Breast epithelium (tissue), 3 donors: ENCODE measurements around the gene LMNTD2.

ENCODE experiments used
- POLR2A ChIP-seq: fragments of 450-650 bp; IDR thresholded peaks from one replicate; pipeline ENCODE4 v1.6.1; 2016; ENCODE audit warnings: antibody characterized with exemption, mild to moderate bottlenecking, moderate library complexity
- POLR2AphosphoS5 ChIP-seq, 3 donors: sonication (generic); formaldehyde crosslinking; IDR thresholded peaks; one replicate each; pipeline ENCODE4 v1.6.1; 2017; ENCODE audit warnings: antibody characterized with exemption in 3 of 3
- TF ChIP-seq, protein P1 (sequence below), 3 donors: fragments of 450-650 bp; IDR thresholded peaks; one replicate each; pipeline ENCODE4 v1.5.1; 2016 to 2017; ENCODE audit warnings: antibody characterized with exemption in 3 of 3, mild to moderate bottlenecking in 3 of 3, moderate library complexity in 3 of 3

GRCh38 chr11:550021-550745 is 10.4 kb downstream of the LMNTD2 start:
- TF ChIP-seq POLR2AphosphoS5 (IDR thresholded peaks at IDR 0.05): no peak
- TF ChIP-seq POLR2A: no peak
- TF ChIP-seq, protein P1, sequence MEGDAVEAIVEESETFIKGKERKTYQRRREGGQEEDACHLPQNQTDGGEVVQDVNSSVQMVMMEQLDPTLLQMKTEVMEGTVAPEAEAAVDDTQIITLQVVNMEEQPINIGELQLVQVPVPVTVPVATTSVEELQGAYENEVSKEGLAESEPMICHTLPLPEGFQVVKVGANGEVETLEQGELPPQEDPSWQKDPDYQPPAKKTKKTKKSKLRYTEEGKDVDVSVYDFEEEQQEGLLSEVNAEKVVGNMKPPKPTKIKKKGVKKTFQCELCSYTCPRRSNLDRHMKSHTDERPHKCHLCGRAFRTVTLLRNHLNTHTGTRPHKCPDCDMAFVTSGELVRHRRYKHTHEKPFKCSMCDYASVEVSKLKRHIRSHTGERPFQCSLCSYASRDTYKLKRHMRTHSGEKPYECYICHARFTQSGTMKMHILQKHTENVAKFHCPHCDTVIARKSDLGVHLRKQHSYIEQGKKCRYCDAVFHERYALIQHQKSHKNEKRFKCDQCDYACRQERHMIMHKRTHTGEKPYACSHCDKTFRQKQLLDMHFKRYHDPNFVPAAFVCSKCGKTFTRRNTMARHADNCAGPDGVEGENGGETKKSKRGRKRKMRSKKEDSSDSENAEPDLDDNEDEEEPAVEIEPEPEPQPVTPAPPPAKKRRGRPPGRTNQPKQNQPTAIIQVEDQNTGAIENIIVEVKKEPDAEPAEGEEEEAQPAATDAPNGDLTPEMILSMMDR (IDR thresholded peaks at IDR 0.05): no peak
